Measurements from ENCODE around the gene RPS14. TPM values are rescaled to one million over a fixed set of nuclear protein-coding genes. Genes with fewer than 3 reads are reported as not detected.

Gene RPS14
- total RNA-seq, 1 donor from 2014 or later: 3,646 TPM

GRCh38 chr5:150404535-150404934 lies 45.0 kb downstream of the RPS14 start:
- DNase-seq (ENCODE audit: low read depth): no peak
- H3K4me3 ChIP-seq (ENCODE audit: low read depth, low read length): no peak overlapping the region
- TF ChIP-seq CTCF (conservative IDR thresholded peaks at IDR 0.05; ENCODE audit: low read depth, low read length): no peak

GRCh38 chr5:150404121-150404520 lies 45.4 kb downstream of the RPS14 start:
- TF ChIP-seq CTCF (conservative IDR thresholded peaks at IDR 0.05; ENCODE audit: low read depth, low read length): no peak
- no peak overlapping the region for H3K4me3 ChIP-seq (ENCODE audit: low read depth, low read length)
- DNase-seq (ENCODE audit: low read depth): no peak

- no peak overlapping the region for H3K4me3 ChIP-seq (ENCODE audit: low read depth, low read length)
- no peak for DNase-seq (ENCODE audit: low read depth)
- no peak for TF ChIP-seq CTCF (conservative IDR thresholded peaks at IDR 0.05; ENCODE audit: low read depth, low read length)
These were observed 46.6 kb downstream of the RPS14 start for GRCh38 chr5:150402901-150403342.

GRCh38 chr5:150402229-150402773 lies 47.2 kb downstream of the RPS14 start:
- no peak overlapping the region for H3K4me3 ChIP-seq (ENCODE audit: low read depth, low read length)
- TF ChIP-seq CTCF (conservative IDR thresholded peaks at IDR 0.05; ENCODE audit: low read depth, low read length): no peak
- DNase-seq (ENCODE audit: low read depth): no peak

- no peak for DNase-seq (ENCODE audit: low read depth)
- no peak overlapping the region for H3K4me3 ChIP-seq (ENCODE audit: low read depth, low read length)
- TF ChIP-seq CTCF (conservative IDR thresholded peaks at IDR 0.05; ENCODE audit: low read depth, low read length): no peak
These were observed 47.9 kb downstream of the RPS14 start for GRCh38 chr5:150401376-150402228.

- no peak overlapping the region for H3K4me3 ChIP-seq (ENCODE audit: low read depth, low read length)
- no peak for TF ChIP-seq CTCF (conservative IDR thresholded peaks at IDR 0.05; ENCODE audit: low read depth, low read length)
- no peak for DNase-seq (ENCODE audit: low read depth)
These were observed 48.5 kb downstream of the RPS14 start for GRCh38 chr5:150401076-150401375.

Data from epithelial cell of proximal tubule (primary cell).